HepG2 (cell line): Measurements from ENCODE around the gene EMILIN1. TPM values are rescaled to one million over a fixed set of nuclear protein-coding genes. Genes with fewer than 3 reads are reported as not detected.
A peak's percentile ranks its signal among the peaks of the same experiment; 100 is the strongest.

ENCODE experiments used
- BCL6 ChIP-seq: IDR thresholded peaks from 2 replicates; pipeline ENCODE4 v1.6.1; 2016; ENCODE audit warnings: missing genetic modification reagents, missing compliant biosample characterization
- CTCF ChIP-seq: sonication (generic); formaldehyde crosslinking; IDR thresholded peaks from 2 replicates; pipeline ENCODE4 v1.5.0; 2020; ENCODE audit warnings: mild to moderate bottlenecking, missing genetic modification reagents, moderate library complexity
- DRAP1 ChIP-seq: IDR thresholded peaks from 2 replicates; pipeline ENCODE4 v1.6.1; 2016; ENCODE audit warnings: missing genetic modification reagents, missing compliant biosample characterization
- ELF3 ChIP-seq: IDR thresholded peaks from 2 replicates; pipeline ENCODE4 v1.6.1; 2016; ENCODE audit warnings: missing genetic modification reagents, missing compliant biosample characterization
- GTF3A ChIP-seq: sonication (generic); formaldehyde crosslinking; conservative IDR thresholded peaks from 2 replicates; pipeline ENCODE4 v1.4.0; 2020; ENCODE audit warnings: mild to moderate bottlenecking, missing genetic modification reagents
- HNF1B ChIP-seq: sonication (generic); formaldehyde crosslinking; IDR thresholded peaks from 2 replicates; pipeline ENCODE4 v1.5.1; 2020; ENCODE audit warnings: mild to moderate bottlenecking, moderate library complexity, missing genetic modification reagents
- KAT7 ChIP-seq: IDR thresholded peaks from 2 replicates; pipeline ENCODE4 v1.6.1; 2018; ENCODE audit warnings: borderline replicate concordance, missing compliant biosample characterization
- KLF12 ChIP-seq: sonication (generic); formaldehyde crosslinking; IDR thresholded peaks from 2 replicates; pipeline ENCODE4 v1.4.0; 2020; ENCODE audit warnings: missing genetic modification reagents, borderline replicate concordance
- KLF6 ChIP-seq: IDR thresholded peaks from 2 replicates; pipeline ENCODE4 v1.8.0; 2016; ENCODE audit warnings: missing biosample characterization, missing genetic modification reagents
- LBX2 ChIP-seq: sonication (generic); formaldehyde crosslinking; IDR thresholded peaks from 2 replicates; pipeline ENCODE4 v1.5.0; 2020; ENCODE audit warnings: missing genetic modification reagents, mild to moderate bottlenecking, borderline replicate concordance
- MED13 ChIP-seq: sonication (generic); formaldehyde crosslinking; IDR thresholded peaks from 2 replicates; pipeline ENCODE4 v1.5.0; 2020; ENCODE audit warnings: missing genetic modification reagents
- NKX3-1 ChIP-seq: sonication (generic); formaldehyde crosslinking; IDR thresholded peaks from 2 replicates; pipeline ENCODE4 v1.5.0; 2020; ENCODE audit warnings: missing genetic modification reagents
- RARG ChIP-seq: sonication (generic); formaldehyde crosslinking; IDR thresholded peaks from 2 replicates; pipeline ENCODE4 v1.4.0; 2020; ENCODE audit warnings: low read depth, mild to moderate bottlenecking, missing genetic modification reagents
- RBAK ChIP-seq: sonication (generic); formaldehyde crosslinking; IDR thresholded peaks from 2 replicates; pipeline ENCODE4 v1.5.1; 2020; ENCODE audit warnings: mild to moderate bottlenecking, missing genetic modification reagents
- SMAD3 ChIP-seq: sonication (generic); formaldehyde crosslinking; IDR thresholded peaks from 2 replicates; pipeline ENCODE4 v1.4.0; 2020; ENCODE audit warnings: missing genetic modification reagents
- SMC3 ChIP-seq: IDR thresholded peaks from 2 replicates; pipeline ENCODE4 v1.6.1; 2011; ENCODE audit warnings: low read length, improper control_type of control experiment
- THAP8 ChIP-seq: sonication (generic); formaldehyde crosslinking; IDR thresholded peaks from 2 replicates; pipeline ENCODE4 v1.5.1; 2020; ENCODE audit warnings: missing genetic modification reagents, mild to moderate bottlenecking, borderline replicate concordance
- ZNF136 ChIP-seq: sonication (generic); formaldehyde crosslinking; IDR thresholded peaks from 2 replicates; pipeline ENCODE4 v1.8.1; 2022; ENCODE audit warnings: low read depth, mild to moderate bottlenecking, moderate library complexity, missing genetic modification reagents
- ZNF331 ChIP-seq: sonication (generic); formaldehyde crosslinking; IDR thresholded peaks from 2 replicates; pipeline ENCODE4 v1.4.0; 2020; ENCODE audit warnings: missing genetic modification reagents
- ZNF383 ChIP-seq: sonication (generic); formaldehyde crosslinking; IDR thresholded peaks from 2 replicates; pipeline ENCODE4 v1.4.0; 2020; ENCODE audit warnings: missing genetic modification reagents, mild to moderate bottlenecking, borderline replicate concordance
- ZNF503 ChIP-seq: sonication (generic); formaldehyde crosslinking; IDR thresholded peaks from 2 replicates; pipeline ENCODE4 v1.4.0; 2020; ENCODE audit warnings: missing genetic modification reagents
- ZNF605 ChIP-seq: sonication (generic); formaldehyde crosslinking; IDR thresholded peaks from 2 replicates; pipeline ENCODE4 v1.8.0; 2022; ENCODE audit warnings: mild to moderate bottlenecking, missing genetic modification reagents
- ZNF746 ChIP-seq: sonication (generic); formaldehyde crosslinking; IDR thresholded peaks from 2 replicates; pipeline ENCODE4 v1.8.0; 2022; ENCODE audit warnings: mild to moderate bottlenecking, missing genetic modification reagents
- polyA plus RNA-seq, 8 experiments: library from polyadenylated mRNA; depleted of rRNA in 3 of 8; stranded (reverse) in 7 of 8; unstranded in 1 of 8; fragments of >200 nt; fragmentation: Illumina TruSeq in 4 of 8; extraction: Trizol in 4 of 8; gene quantifications; 2 replicates each; pipeline versions ENCODE4 v1.2.1 to v1.2.3, GENCODE V29; 2011 to 2016; ENCODE audit warnings: low read depth in 4 of 8, missing spikeins in 1 of 8, mixed read lengths in 1 of 8; ENCODE audit not compliant: insufficient read depth in 1 of 8
- total RNA-seq, 5 experiments: library from RNA; depleted of rRNA; stranded (reverse); fragments of >200 nt; fragmentation: Illumina TruSeq; extraction: Trizol; gene quantifications; 2 replicates each; pipeline ENCODE4 v1.2.3, GENCODE V29; 2016; ENCODE audit warnings: low read depth in 1 of 5

EMILIN1 gene
- total and polyA plus RNA-seq, 2 of the 13 experiments (the other 11 are each of a cell fraction or from before 2014, with no cell fraction given), result 8.1 to 9.7 TPM

GRCh38 chr2:27086090-27086723 is 7.8 kb downstream of the EMILIN1 start (continued):
- TF ChIP-seq GTF3A (CRISPR knock-in tag), result 0 out of 2 replicates have a peak, but pooled peaks have one; percentile 24
- peak; percentile 75 for TF ChIP-seq HNF1B (CRISPR knock-in tag)
- TF ChIP-seq ZNF503 (CRISPR knock-in tag), result peak; percentile 50; the same call in 1 of the 2 replicates
- TF ChIP-seq ZNF383 (CRISPR knock-in tag), result no peak
- peak; percentile 62; the same call in 1 of the 2 replicates for TF ChIP-seq ZNF746 (CRISPR knock-in tag)
- TF ChIP-seq ZNF331 (CRISPR knock-in tag), result peak; percentile 91
- peak; percentile 87 for TF ChIP-seq CTCF (CRISPR knock-in tag)
- TF ChIP-seq SMAD3 (CRISPR knock-in tag), result peak; percentile 30; the same call in 1 of the 2 replicates
- TF ChIP-seq SMC3, result peak; percentile 37; the same call in 1 of the 2 replicates
- TF ChIP-seq BCL6 (CRISPR knock-in tag), result peak; percentile 46; the same call in 1 of the 2 replicates
- TF ChIP-seq ZNF136 (CRISPR knock-in tag), result no peak
- peak; percentile 90; the same call in 1 of the 2 replicates for TF ChIP-seq MED13
- peak; percentile 65; the same call in 1 of the 2 replicates for TF ChIP-seq KLF6 (CRISPR knock-in tag)
- peak; percentile 42; the same call in 1 of the 2 replicates for TF ChIP-seq DRAP1
- TF ChIP-seq LBX2 (CRISPR knock-in tag), result no peak
- peak; percentile 92; the same call in 1 of the 2 replicates for TF ChIP-seq KAT7 (CRISPR knock-in tag)
- TF ChIP-seq RARG (CRISPR knock-in tag), result peak; percentile 74; the same call in 1 of the 2 replicates
- peak; percentile 84; the same call in 1 of the 2 replicates for TF ChIP-seq NKX3-1
- TF ChIP-seq RBAK (CRISPR knock-in tag), result no peak
- peak; percentile 69; the same call in 1 of the 2 replicates for TF ChIP-seq ELF3 (CRISPR knock-in tag)
- peak; percentile 98 for TF ChIP-seq KLF12
- no peak for TF ChIP-seq ZNF605
- TF ChIP-seq THAP8 (CRISPR knock-in tag), result peak; percentile 97
